GM23248 (cell line): ENCODE measurements around the gene KCNN3. TPM values are rescaled to one million over a fixed set of nuclear protein-coding genes. Genes with fewer than 3 reads are reported as not detected.

Source experiments
- DNase-seq: peaks from one replicate; pipeline ENCODE4 v3.0.0-alpha.2; 2015
- H2AFZ ChIP-seq: fragments of 200-600 bp; sonication (generic); 2 replicates; pipeline ENCODE4 v1.6.1; 2016; ENCODE audit warnings: antibody characterized with exemption
- H3F3A ChIP-seq: fragments of 200-600 bp; sonication (generic); 2 replicates; pipeline ENCODE4 v1.6.1; 2016; ENCODE audit warnings: mild to moderate bottlenecking, antibody characterized with exemption, mixed run types; ENCODE audit not compliant: insufficient read depth
- H3K27ac ChIP-seq: fragments of 200-600 bp; sonication (generic); 2 replicates; pipeline ENCODE4 v1.5.1; 2016; ENCODE audit warnings: mild to moderate bottlenecking
- H3K27me3 ChIP-seq: fragments of 200-600 bp; sonication (generic); replicated peaks from 2 replicates; pipeline ENCODE4 v1.6.1; 2016; ENCODE audit warnings: mild to moderate bottlenecking; ENCODE audit not compliant: insufficient read depth
- H3K36me3 ChIP-seq: fragments of 200-600 bp; sonication (generic); 2 replicates; pipeline ENCODE4 v1.6.1; 2016; ENCODE audit warnings: low read depth, mild to moderate bottlenecking
- H3K4me1 ChIP-seq: fragments of 200-600 bp; sonication (generic); 2 replicates; pipeline ENCODE4 v1.6.1; 2016; ENCODE audit warnings: mild to moderate bottlenecking; ENCODE audit not compliant: insufficient read depth
- H3K4me2 ChIP-seq: fragments of 200-600 bp; sonication (generic); one replicate; pipeline ENCODE4 v1.6.1; 2016; ENCODE audit warnings: mild to moderate bottlenecking; ENCODE audit not compliant: unreplicated experiment
- H3K4me3 ChIP-seq: fragments of 200-600 bp; sonication (generic); 2 replicates; pipeline ENCODE4 v1.5.1; 2016; ENCODE audit warnings: mild to moderate bottlenecking
- H3K79me2 ChIP-seq: fragments of 200-600 bp; sonication (generic); 2 replicates; pipeline ENCODE4 v1.6.1; 2016; ENCODE audit warnings: mild to moderate bottlenecking; ENCODE audit not compliant: insufficient read depth
- H3K9ac ChIP-seq: fragments of 200-600 bp; sonication (generic); 2 replicates; pipeline ENCODE4 v1.6.1; 2016; ENCODE audit warnings: mild to moderate bottlenecking
- H3K9me2 ChIP-seq: fragments of 200-600 bp; sonication (generic); 2 replicates; pipeline ENCODE4 v1.6.1; 2016; ENCODE audit warnings: mixed run types, mild to moderate bottlenecking, moderate library complexity; ENCODE audit not compliant: insufficient read depth
- H3K9me3 ChIP-seq: fragments of 200-600 bp; sonication (generic); one replicate; pipeline ENCODE4 v1.6.1; 2017; ENCODE audit warnings: low read depth
- H4K20me1 ChIP-seq: fragments of 200-600 bp; sonication (generic); 2 replicates; pipeline ENCODE4 v1.6.0; 2016; ENCODE audit not compliant: insufficient read depth
- EZH2 ChIP-seq: fragments of 200-600 bp; sonication (generic); IDR thresholded peaks from 2 replicates; pipeline ENCODE4 v1.6.1; 2018; ENCODE audit warnings: antibody characterized with exemption, mild to moderate bottlenecking; ENCODE audit not compliant: insufficient read depth, poor library complexity, severe bottlenecking
- EZH2phosphoT487 ChIP-seq: fragments of 200-600 bp; sonication (generic); IDR thresholded peaks from 2 replicates; pipeline ENCODE4 v1.6.1; 2018; ENCODE audit warnings: antibody characterized with exemption, moderate library complexity, mild to moderate bottlenecking, low read depth; ENCODE audit not compliant: insufficient read depth
- WGBS, 2 experiments: methylation state at CpG; one replicate each; pipeline ENCODE4 v1.1.6; 2015 to 2017; ENCODE audit warnings: low lambda C conversion rate in 2 of 2, low coverage in 1 of 2; ENCODE audit errors: missing lambda C conversion rate in 2 of 2; 5-methylcytosine and 5-hydroxymethylcytosine counted together
- in situ Hi-C: fragments of 300-500 bp; cut with MboI; formaldehyde crosslinking; loops from 2 replicates; pipeline ENCODE4 v1.15.0; 2020
- polyA plus RNA-seq: library from polyadenylated mRNA; unstranded; fragments of >200 nt; fragmentation: Nextera tagmentation; extraction: Ambion mirVana; gene quantifications from 2 replicates; pipeline ENCODE4 v1.2.1, GENCODE V29; 2016
- total RNA-seq: library from RNA; depleted of rRNA; stranded (reverse); fragments of >200 nt; shearing (Covaris generic); gene quantifications from 2 replicates; pipeline ENCODE4 v1.2.3, GENCODE V29; 2014

Gene KCNN3
- total and polyA plus RNA-seq, 2 experiments from 2014 or later = not detected

- Histone ChIP-seq H4K20me1 (no peaks in the 10 kb centered on the region), H3K27ac (no peak overlapping the region), H3K4me2 (no peak overlapping the region), H3K79me2 (no peaks in the 10 kb centered on the region), H2AFZ (no peak overlapping the region), H3K9ac (no peak overlapping the region), H3K36me3 (no peaks in the 10 kb centered on the region), H3K9me3 (no peaks in the 10 kb centered on the region), H3K27me3 (peaks cover 31% of the 10 kb centered on the region), H3K9me2 (no peaks in the 10 kb centered on the region), H3K4me3 (no peak overlapping the region), H3K4me1 (no peaks in the 10 kb centered on the region), H3F3A (no peaks in the 10 kb centered on the region)
- TF ChIP-seq EZH2phosphoT487 (no peak), EZH2 (no peak)
- WGBS, 2 experiments = 28 to 32% methylated on average over 7 of the region's 7 CpGs
- peak; percentile 77 for DNase-seq
- in situ Hi-C loops = no loop called here
Observed at GRCh38 chr1:154809436-154810413, 60.4 kb downstream of the KCNN3 start.

- DNase-seq = peak; percentile 13
- H3K9ac ChIP-seq = no peak overlapping the region
- peaks cover 40% of the 10 kb centered on the region for H3K27me3 ChIP-seq
- no peak overlapping the region for H3K4me2 ChIP-seq
- no peak overlapping the region for H2AFZ ChIP-seq
- H3K4me3 ChIP-seq = no peak overlapping the region
- H3K9me3 ChIP-seq = no peaks in the 10 kb centered on the region
- H3K27ac ChIP-seq = no peak overlapping the region
- H3K79me2 ChIP-seq = no peaks in the 10 kb centered on the region
- in situ Hi-C loops = no loop called here
- no peaks in the 10 kb centered on the region for H3K9me2 ChIP-seq
- no peaks in the 10 kb centered on the region for H3K4me1 ChIP-seq
- 69 to 71% methylated on average over 17 of the region's 17 CpGs for WGBS, 2 experiments
- no peaks in the 10 kb centered on the region for H3K36me3 ChIP-seq
- no peaks in the 10 kb centered on the region for H4K20me1 ChIP-seq
- no peaks in the 10 kb centered on the region for H3F3A ChIP-seq
- TF ChIP-seq EZH2phosphoT487 (no peak), EZH2 (no peak)
Observed at GRCh38 chr1:154808909-154809262, 61.2 kb downstream of the KCNN3 start.

DNA sequence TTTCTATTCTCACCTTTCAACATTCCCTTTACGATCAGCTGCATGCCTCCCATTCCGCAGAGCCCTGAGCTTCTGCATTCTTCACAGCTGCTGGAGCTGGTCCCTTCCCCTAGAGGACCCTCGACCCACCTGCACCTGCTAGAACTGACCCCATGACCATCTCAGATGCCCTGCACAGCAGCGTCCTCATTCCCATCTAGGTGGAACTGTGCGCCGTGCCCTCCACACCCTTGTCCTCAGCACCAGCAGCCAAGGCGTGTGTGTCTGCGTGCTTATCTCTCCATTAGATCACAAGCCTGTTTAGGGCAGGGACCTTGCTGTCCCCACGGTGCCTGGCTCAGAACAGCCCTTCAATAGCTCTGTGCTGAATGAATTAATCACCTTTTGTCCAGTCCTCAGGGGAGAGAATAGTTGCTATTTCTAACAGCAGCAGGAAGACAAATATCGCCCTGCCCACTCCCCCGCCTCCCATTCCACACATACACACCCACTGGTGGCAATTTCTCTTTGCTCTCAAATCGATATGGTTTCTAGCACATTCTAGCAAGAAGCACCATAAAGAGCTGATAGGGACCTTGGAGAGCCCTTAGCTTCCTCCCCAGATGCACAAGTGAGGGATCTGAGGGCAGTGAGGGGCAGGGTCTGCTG is 61.7 kb downstream of the KCNN3 start:
- Histone ChIP-seq H3K4me2 (no peak overlapping the region), H3K9me3 (no peaks in the 10 kb centered on the region), H4K20me1 (no peaks in the 10 kb centered on the region), H2AFZ (no peak overlapping the region), H3K9ac (no peak overlapping the region), H3K4me1 (no peaks in the 10 kb centered on the region), H3K9me2 (no peaks in the 10 kb centered on the region), H3K36me3 (no peaks in the 10 kb centered on the region), H3K79me2 (no peaks in the 10 kb centered on the region), H3K27me3 (peaks cover 45% of the 10 kb centered on the region), H3K4me3 (no peak overlapping the region), H3K27ac (no peak overlapping the region), H3F3A (no peaks in the 10 kb centered on the region)
- TF ChIP-seq EZH2phosphoT487 (no peak), EZH2 (no peak)
- in situ Hi-C loops = no loop called here
- WGBS, 2 experiments = 76 to 81% methylated on average over 12 of the region's 12 CpGs
- DNase-seq = no peak

DNA sequence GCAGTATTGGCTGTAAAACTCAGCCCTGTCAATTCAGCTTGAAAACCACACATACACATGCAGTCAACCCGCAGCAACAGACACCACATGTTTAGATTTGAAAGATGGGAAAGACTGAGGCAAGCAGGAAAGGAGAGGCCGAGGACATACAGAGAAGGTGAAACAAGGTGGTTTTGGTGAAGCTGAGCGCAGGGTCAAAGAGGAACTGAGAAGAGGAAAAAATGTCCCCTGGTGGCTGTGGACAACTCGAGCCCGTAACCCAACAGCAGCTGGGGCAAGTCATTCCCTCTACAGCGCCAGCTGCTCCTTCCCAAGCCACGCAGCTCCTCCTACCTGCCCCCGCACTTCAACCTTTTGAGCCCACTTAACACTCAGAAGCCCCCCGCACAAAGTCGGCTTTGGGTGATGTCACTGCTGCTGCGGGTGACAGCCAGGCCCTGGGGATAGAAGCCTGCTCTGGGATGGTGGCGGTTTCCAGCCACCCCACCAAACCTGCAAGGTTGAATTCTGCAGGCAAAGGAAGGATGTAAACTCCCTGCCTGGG is 63.0 kb downstream of the KCNN3 start:
- Histone ChIP-seq H3K4me2 (no peak overlapping the region), H3K4me1 (no peaks in the 10 kb centered on the region), H3K79me2 (no peaks in the 10 kb centered on the region), H3K9me2 (no peaks in the 10 kb centered on the region), H3F3A (no peaks in the 10 kb centered on the region), H3K4me3 (no peak overlapping the region), H3K9me3 (no peaks in the 10 kb centered on the region), H3K9ac (no peak overlapping the region), H2AFZ (no peak overlapping the region), H3K27me3 (peaks cover 52% of the 10 kb centered on the region), H3K27ac (no peak overlapping the region), H4K20me1 (no peaks in the 10 kb centered on the region), H3K36me3 (no peaks in the 10 kb centered on the region)
- in situ Hi-C loops = no loop called here
- no peak for TF ChIP-seq EZH2phosphoT487
- TF ChIP-seq EZH2 = no peak
- DNase-seq = no peak
- WGBS, 2 experiments = 45 to 54% methylated on average over 12 of the region's 12 CpGs
